ENCODE measurements around the gene PRR29.
"Not testable (repeated sequence)": the region's sequence is repeated elsewhere in the genome, so short reads cannot be mapped to it uniquely, and the experiment has no call there.

Gene PRR29

DNA sequence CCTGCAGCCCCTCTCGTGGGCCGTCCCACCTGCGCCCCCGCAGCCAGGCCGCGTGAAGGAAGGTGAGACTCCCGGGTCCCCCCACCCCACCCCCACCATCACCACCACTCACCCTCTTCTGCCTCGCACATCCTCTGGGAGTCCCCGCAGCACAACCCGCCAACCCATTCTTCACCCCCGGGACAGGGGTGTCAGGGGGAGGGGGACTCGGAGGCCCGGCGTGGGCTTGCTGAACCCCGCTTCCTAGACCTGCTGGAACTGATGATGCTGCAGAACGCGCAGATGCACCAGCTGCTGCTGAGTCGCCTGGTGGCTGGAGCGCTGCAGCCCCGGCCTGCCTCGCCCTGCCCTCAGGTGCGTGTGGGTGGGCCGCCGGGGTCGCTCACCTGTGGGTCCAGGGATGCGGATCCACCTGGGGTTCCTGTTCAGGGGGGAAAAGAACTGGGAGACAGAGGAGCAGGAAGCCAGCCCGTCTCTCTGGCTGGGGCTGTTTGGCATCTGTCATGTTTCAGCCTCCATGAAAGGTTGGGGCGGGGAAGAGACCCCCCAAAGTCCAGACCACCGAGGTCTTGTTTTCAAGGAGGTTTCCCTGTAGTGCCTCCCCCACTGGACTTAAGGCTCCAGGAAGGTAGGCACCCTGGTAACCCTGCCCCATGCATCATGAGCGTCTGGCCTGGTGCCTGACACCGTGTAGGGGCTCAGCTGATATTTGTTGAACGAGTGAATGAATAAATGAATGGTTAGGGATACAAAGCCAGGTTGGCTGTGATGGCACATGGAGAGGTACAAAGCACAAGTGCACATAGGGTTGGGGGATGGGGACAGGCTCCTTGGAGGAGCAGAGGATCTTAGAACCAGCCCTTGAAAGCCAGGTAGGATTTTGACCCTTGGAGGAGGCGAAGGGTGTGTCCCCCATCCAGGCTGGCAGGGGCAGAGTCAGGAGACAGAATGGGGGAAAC, 849 bp downstream of the PRR29 start:
- DNase-seq: no peak

DNA sequence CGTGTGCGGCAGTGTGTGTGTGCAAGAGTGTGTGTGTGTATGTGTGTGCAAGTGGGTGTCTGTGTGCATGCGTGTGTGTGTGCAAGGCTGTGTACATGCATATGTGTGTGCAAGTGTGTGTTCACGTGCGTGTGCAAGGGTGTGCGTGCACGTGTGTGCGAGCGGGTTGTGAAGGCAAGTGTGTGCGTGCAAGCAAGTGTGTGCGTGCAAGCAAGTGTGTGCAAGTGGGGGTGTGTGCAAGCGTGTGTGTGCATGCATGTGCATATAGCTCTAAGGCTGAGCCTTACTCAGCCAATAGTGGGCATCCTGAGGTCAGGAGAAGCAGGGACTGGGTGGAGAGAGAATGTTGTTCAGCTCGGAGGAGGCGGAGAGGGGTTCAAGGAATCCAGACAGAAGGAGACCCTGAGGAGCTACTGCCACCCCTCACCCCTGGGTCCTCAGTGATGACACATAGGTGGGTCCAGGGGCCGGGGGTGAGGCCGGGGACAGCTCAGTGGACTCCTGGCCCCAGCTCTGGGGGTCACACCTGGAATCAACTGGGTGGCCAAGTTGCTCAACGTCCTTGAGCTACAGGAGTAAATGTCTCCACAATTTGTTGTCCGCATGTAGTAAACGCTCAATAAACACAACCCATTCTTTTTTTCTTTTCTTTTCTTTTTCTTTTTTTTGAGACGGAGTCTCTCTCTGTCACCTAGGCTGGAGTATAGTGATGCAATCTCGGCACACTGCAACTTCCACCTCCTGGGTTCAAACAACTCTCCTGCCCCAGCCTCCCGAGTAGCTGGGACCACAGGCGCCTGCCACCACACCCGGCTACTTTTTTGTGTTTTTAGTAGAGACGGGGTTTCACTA, 1.8 kb downstream of the PRR29 start:
- DNase-seq: no peak

DNA sequence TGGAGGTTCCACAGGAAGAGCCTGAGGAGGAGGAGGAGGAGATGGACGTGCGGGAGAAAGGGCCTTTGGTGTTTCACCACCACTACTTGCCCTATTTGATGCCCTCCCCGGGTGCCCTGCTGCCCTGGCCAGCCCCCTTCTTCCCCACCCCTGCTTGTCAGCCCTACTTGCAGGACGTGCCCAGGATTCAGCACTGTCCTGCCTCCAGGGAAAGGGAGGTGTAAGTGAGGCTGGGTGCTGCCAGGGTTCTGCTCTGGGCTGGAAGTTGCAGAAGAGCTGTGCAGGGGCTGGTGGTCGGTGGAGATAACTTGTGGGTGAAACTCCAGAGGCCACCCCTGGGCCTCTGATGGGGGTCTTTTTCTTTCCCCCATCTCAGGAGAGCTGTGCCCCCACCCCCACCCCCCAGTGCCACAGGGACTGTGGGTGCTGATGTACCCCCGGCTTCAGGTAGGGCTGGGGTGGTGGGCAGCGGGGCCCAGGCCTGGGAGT, 3.0 kb downstream of the PRR29 start:
- no peak for DNase-seq

DNA sequence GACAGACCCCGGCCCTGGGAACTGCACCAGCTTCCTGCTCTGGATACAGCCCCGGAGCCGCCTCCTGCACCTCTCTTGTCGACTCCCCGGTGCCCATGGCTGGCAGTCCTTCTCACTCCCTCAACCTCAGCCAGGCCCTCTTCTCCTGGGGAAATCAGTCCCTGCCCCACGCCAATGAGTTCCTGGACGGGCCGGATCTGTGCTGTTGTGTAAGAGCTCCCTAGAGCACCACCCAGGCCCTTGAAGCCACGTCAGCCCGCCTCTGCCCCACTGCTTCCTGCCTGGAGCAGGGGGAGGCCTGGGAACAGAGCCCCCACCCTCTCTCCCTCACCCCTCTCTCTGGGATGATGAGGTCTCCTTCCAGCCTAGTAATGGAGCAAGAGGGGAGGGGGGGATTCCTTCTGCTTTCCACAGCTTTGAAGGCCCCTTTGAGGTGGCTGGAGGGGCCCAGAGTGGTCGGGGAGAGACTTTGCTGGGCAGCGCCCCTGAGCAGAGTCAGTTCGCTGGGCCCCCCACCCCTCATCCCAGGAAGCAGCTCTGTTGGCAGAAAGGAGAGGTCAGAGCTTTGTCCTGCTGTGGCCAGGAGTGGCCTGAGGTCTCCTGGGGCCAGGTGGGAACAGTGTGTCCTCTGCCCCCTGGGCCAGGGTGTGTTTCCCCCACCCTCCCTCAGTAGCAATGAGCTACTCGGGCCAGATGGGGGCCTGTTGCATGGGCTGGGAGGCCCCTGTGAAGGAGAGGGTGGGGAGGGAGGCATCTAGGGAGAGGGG, 3.8 kb downstream of the PRR29 start:
- no peak for DNase-seq

DNA sequence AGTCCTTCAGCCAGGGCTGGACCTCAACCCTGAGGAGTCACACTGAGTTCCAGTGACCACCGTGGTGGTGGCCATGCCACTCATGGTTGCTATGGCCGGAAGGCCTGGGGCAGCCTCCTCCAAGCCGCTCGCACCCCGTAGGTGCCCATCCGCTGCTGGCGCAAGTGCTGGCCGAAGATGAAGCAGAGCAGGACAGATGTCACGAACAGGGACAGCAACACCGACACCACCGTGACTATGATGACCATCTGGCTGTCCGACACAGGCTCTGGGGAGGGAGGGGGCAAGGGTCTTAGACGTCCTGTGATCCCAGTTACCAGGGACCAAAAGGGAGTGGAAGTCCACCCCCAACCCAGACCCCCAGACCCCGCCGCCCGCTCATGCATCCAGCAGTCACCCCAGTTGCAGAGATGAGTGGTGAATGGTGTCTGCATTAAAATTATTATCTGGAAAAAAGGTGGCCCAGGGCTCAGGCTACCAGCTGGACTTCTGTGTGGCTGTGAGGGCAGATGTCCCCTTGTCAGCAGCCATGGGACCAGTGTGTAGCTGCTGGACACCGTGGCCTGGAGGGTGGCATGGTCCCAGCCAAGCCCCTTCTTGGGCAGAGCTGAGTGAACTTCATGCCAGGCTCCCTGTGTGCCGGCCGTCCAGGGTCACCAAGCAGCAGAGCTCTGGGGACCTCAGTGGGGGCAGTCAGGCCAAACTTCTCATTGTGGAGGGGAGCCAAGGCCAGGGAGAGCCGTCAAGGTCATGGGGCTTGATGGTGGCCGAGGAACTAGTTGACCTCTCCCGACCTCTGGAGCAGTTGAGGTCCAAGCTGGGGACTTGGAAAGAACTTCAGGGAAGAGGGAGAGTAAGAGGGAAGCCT, 4.7 kb downstream of the PRR29 start:
- no peak for DNase-seq

DNA sequence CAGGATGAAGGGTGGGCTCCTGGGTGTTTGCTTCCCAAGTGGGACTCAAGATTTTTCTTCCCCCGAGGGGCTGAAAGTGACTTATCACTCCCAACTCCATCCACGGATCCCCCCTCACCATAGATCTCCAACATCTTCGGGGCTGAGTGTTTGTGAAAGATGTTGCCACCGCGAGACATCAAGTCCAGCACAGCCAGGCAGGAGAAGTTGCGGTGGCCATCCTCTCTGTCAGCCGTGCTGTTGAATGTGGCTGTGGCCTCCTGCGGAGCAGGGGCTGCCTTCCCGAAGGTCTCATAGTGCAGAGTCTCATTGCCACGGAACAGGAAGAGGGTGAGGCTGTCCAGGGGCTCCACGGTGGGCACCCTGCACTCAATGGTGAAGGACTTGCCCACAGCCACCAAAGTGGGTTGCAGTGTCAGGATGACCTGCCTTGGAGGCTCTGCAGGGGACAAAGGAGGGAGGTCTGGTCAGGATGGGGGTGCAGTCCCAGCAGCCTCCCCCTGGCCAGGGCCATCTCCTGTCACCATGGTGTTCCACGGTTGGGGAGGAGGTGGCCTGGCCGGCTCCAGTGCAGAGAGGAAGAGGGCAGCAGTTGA, 5.5 kb downstream of the PRR29 start:
- no peak for DNase-seq

DNA sequence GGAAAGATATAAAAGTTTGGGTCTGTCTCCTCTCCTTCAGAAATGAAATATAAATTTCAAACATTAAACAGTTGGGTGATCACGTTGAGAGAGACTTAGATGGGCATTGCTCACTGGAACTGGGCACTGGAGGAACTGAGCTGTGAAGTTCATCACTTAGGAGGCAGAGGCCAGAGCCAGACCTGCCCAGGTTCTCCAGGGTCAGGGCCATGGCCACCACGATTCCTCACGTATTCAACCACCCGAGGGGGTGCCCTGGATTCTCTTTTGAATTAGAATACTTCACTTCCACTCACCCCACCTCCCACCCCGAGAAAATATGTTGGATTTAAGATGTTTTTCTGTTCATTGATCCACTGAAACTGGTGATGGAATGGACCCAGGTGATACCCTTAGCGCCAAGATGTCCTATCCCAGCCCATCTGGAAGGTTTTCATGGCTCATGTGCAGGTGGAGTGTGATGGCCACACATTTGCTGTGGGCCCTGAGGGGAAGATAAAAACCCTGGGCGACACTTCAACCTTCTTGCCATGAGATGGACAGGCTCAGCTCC, 6.1 kb downstream of the PRR29 start:
- no peak for DNase-seq

DNA sequence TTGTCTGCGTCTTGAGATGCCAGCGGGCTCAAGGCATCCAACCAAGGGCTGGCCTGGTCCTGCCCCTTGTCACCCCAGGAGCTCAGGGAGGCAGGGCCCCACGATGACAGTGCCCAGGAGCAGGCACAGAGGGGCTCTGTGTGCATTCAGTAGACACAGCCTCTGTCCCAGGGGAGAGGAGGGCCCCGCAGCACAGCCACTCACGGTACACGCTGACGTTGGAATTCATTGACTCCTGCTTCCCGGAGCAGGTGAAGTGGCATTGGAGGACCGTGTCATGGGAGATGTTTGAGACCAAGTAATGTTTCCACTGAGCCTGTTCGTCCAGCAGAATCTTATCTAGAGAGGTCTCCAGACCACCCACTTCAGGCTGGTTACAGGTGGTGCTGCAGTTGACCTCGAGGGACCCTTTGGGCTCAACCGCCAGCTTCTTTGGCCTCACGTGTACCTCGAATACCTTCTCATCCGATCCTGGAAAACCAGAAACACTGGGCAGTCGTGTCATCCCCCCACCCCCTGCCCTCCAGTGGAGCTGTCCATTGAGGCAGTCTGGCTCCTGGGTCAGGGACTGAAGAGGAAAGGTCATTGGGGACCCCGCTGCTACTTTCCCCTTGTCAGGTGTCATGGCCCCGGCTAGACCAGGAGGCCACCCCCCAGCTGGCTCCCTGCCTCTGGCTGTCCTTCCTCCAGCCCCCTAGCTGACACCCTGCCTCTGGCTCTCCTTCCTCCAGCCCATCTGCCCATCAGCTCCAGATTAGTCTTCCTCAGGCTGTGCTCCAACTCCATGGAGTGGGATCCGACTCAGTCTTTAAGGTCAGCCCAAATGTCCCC, 7.0 kb downstream of the PRR29 start:
- no peak for DNase-seq

DNA sequence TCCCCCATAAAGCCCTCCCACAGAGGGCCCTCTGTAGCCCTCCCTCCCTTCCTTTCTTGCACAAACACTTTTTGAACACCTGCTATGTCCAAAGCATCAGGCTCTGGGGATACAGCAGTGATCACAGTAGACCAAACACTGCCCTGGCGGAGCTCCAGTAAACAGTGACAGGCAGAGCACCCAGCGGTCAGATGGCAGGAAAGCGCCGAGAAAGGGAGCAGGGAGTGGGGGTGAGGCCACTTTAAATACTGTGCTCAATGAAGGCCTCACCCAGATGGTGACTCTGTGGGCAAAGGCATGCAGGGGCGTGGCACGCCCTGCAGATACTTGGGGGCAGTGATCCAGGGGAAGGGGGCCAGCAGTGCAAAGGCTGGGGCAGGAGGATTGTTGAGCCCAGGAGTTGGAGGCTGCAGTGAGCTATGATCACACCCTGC, 7.6 kb downstream of the PRR29 start:
- peak; percentile 72 for DNase-seq

DNA sequence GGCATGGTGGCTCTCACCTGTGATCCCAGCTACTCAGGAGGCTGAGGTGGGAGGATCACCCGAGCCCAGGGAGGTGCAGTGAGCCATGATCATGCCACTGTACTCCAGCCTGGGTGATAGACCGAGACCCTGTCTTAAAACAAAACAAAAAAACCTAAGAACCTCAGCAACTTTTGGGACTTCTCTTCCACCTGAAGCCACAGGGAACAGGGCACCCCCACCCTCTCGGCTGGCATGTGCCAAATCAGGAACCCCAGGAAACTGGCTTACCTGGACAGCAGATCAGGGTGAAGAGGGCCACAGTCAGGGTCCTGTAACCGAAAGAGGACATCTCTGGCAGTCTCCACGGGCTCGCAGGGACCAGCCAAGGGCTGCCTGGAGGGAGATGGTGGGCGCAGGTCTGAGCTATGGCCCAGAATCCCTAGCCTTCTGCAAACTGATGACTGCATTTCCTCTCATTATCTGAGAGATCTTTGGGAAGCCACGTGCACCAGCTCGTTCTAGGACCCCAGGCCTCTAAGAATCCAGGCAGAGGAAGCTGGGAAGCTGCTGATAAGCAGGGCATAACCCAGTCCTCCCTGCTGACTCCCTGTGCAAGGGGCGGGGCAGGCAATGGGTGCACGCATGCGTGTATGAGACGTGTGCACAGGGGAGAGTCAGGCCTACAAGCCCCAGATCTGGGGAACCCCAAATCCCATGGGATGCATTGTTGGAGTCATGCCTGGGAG, 8.4 kb downstream of the PRR29 start:
- DNase-seq: no peak

DNA sequence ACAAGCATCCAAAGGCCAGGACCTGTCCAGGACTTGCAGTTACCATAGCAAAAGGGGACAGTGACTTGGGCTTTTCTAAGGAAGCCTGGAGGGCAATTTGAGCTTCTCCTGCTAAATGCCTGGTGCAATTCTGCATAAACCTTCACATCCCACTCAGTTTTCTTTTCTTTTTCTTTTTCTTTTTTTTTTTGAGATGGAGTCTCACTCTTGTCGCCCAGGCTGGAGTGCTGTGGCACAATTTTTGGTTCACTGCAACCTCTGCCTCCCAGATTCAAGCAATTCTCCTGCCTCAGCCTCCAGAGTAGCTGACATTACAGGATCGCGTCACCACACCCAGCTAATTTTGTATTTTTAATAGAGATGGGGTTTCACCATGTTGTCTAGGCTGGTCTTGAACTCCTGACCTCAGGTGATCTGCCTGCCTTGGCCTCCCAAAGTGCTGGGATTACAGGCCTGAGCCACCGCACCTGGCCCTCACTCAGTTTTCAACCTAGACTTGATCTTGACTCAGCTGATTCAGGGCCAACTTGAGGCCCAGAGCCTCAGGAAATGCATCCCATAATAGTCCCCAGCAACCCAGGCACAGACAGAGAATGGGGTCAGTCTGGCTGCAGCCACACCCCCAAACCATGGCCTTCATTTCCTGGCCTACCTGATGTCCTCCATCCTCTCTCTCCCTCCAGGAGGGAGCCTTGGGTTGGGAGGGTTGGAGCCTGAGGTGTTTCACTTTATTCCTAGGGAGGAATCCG, 9.1 kb downstream of the PRR29 start:
- not testable (repeated sequence) for DNase-seq

DNA sequence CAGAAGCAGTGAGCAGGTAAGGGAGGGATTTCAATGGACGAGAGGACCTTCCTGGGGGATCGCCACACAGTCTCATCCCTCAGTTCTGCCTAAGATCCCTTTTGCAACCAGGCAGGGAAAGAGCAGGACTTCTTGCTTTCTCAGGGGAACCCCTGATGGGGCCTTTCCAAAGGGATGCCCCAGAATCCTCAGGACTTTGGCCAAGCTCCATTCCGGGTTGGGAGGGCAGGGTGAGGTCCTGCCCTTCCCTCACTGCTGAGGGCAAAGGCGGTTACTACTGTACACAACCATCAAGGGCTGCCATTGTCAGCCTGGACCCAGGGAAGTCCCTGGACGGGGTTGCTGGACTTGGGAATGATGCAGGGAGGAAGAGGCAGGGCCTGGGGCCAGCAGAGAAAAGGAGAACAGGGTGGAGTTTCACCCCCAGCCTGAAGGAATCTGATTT, 9.7 kb downstream of the PRR29 start:
- no peak for DNase-seq

DNA sequence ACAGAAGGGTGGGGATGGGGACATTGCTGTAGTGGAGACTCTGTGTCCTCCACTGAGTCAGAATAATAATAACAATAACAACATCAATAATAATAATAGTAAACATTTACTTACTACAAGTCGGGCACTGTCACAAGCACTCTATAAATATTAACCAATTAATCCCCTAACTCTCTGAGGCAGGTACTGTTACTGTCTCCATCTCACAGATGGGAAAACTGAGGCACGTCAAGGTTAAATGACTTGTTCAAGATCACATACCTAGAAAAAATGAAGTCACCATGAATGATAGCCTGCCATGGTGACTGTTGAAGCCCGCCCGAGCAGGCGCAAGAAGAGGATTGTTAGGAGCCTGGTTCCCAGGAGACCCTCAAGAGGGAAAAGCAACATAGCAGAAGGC, 10.2 kb downstream of the PRR29 start:
- DNase-seq: no peak

DNA sequence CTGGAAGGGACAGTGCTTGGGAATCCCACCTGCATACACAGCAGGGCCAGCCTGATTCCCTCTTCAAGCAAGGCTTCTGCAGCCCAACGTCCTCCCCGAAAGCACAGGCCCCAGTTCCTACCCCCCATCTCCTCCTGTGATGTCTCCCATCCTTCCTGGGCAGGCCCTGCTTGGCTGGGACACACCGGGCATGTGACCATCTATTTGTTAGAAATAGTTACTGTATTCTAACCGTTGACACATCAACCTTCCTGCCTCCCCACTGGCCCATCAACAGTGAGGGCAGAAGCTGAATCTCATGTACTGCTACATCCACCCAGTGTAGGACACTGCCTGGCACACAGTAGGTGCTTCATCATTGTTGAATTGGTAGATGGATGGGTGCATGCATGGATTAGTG, 10.7 kb downstream of the PRR29 start:
- DNase-seq: no peak

DNA sequence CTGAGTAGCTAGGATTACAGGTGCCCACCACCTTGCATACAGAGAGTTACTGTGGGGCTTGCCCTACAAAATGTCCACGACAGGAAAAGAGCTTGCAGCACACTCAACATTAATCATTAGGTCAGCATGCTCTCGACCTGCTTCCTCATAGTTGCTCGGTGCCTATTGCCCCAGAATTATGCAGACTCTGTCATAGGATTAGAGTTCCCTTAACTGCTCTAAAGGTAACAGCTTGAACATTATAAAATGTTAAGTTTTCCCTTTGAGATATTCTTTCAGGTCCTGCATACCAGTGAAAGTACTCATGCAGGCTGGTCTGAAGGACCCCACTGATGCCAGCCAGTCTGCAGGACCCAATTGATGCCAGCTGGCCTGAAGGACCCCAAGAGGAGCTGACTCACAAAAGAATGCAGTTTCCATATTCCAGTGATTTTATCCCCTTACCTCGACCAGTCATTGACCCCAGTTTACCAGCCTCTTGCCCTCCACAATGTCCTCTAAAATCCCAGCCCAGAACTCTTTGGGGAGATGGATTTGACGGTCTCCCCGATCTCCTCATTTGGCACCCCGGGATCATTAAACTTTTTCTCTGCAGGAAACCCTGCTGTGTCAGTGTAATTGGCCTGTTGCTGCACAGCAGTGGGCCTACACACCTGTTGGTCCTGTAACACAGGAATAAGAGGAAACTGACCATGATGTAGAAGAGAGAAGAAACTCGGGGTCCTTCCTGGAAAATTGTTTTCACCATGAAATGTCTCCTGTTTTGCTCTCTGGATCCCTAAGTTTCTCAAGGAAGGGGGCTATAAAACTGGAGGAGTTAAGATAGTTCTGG, 11.6 kb downstream of the PRR29 start:
- no peak for DNase-seq

DNA sequence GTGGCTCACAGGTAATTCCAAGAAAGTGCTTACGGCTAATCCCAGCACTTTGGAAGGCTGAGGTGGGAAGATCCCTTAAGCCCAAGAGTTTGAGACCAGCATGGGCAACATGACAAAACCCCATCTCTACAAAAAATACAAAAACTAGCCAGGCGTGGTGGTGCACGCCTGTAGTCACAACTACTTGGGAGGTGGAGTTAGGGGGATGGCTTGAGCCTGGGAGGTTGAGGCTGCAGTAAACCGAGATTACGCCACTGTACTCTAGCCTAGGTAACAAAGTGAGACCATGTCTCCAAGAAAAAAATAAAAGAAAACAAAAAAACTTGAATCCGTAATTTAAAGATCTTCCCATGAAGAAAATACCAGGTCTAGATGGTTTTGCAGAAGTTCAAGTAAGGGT, 17.3 kb downstream of the PRR29 start:
- no peak for DNase-seq

DNA sequence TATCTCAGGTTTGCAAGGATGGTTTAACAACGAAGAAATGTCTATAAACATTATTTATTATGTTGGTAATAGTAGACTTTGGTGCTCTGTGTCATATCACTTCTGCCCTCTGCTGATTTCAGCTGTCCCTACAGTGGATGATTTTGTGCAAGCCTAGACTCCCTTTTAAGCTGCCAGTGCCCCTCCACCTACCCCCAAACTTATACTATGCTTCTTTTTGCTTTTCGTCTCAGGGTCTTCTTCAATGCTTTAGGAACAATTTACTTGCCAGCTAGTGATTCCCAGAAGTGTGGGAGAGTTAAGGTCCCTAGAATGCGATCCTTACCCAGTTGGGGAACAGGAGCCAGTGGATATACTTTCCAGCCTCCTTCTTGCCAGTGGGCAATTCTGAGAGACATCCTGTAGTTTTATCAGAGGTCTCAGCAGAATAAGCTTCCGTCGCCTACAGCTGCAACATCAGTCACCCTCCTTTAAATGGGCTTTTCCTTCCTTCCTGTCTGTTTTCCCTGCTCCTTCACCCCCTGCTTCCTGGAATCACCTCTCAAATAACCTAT, 18.2 kb downstream of the PRR29 start:
- no peak for DNase-seq
